Glutamatergic neuron (in vitro differentiated cells): ENCODE results near the gene SAMD3. TPM values are rescaled to one million over a fixed set of nuclear protein-coding genes. Genes with fewer than 3 reads are reported as not detected.
"Not testable (repeated sequence)": the region's sequence is repeated elsewhere in the genome, so short reads cannot be mapped to it uniquely, and the experiment has no call there.

Source experiments
- DNase-seq: peaks from one replicate; pipeline ENCODE4 v3.0.0; 2022
- H3K27ac Mint-ChIP-seq: one replicate; pipeline ENCODE4 v1.8.0; 2020; ENCODE audit warnings: mild to moderate bottlenecking, mixed read lengths, inconsistent platforms; ENCODE audit not compliant: unreplicated experiment
- H3K27me3 Mint-ChIP-seq: one replicate; pipeline ENCODE4 v1.8.0; 2020; ENCODE audit warnings: mild to moderate bottlenecking, moderate library complexity, mixed read lengths, inconsistent platforms; ENCODE audit not compliant: unreplicated experiment
- H3K36me3 Mint-ChIP-seq: one replicate; pipeline ENCODE4 v1.8.0; 2020; ENCODE audit warnings: mild to moderate bottlenecking, mixed read lengths, inconsistent platforms; ENCODE audit not compliant: unreplicated experiment
- H3K4me1 Mint-ChIP-seq: one replicate; pipeline ENCODE4 v1.8.0; 2020; ENCODE audit warnings: mild to moderate bottlenecking, low read depth, mixed read lengths, inconsistent platforms; ENCODE audit not compliant: unreplicated experiment
- H3K4me3 Mint-ChIP-seq: one replicate; pipeline ENCODE4 v1.8.0; 2020; ENCODE audit warnings: mild to moderate bottlenecking, mixed read lengths, inconsistent platforms; ENCODE audit not compliant: unreplicated experiment
- H3K9me3 Mint-ChIP-seq: one replicate; pipeline ENCODE4 v1.8.0; 2020; ENCODE audit warnings: mild to moderate bottlenecking, moderate library complexity, mixed read lengths, inconsistent platforms; ENCODE audit not compliant: unreplicated experiment
- total RNA-seq: library from RNA; stranded (reverse); fragmentation: NEBNext Ultra II Directional; extraction: Animal tissue kit (Norgen Biotek cat#: 25700); gene quantifications from one replicate; pipeline ENCODE4 v1.2.1, GENCODE V29; 2021; ENCODE audit not compliant: unreplicated experiment
- TF ChIP-seq, protein P1 (sequence below): fragments of 200-600 bp; sonication (generic); IDR thresholded peaks from one replicate; pipeline ENCODE4 v1.5.0; 2021; ENCODE audit not compliant: partially characterized antibody, unreplicated experiment

Gene SAMD3
- total RNA-seq, 1 donor from 2014 or later, result 1.6 TPM

DNA sequence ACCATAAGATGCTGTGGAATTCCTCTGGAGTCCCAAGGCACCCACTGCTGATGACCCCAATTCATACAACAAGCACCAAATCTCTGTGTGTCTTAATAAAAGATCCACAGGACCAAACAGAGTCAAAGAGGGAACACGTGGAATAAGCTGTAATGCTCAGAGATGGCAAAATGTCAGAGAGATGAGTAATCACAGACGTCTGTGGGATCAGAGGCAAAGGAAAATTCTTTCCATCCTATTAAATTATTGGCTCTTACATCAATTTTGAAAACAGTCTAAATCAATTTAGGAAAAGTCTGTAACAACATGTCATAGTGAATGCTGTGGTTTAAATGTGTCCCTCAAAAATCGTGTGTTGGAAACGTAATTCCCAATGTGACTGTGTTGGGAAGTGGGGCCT, 17.5 kb upstream of the SAMD3 start:
- DNase-seq, result no peak
- H3K4me3 Mint-ChIP-seq, result no peak overlapping the region
- H3K36me3 Mint-ChIP-seq, result no peaks in the 10 kb centered on the region
- no peaks in the 10 kb centered on the region for H3K4me1 Mint-ChIP-seq
- H3K9me3 Mint-ChIP-seq, result no peaks in the 10 kb centered on the region
- H3K27me3 Mint-ChIP-seq, result no peaks in the 10 kb centered on the region
- no peak overlapping the region for H3K27ac Mint-ChIP-seq
- TF ChIP-seq, protein P1, sequence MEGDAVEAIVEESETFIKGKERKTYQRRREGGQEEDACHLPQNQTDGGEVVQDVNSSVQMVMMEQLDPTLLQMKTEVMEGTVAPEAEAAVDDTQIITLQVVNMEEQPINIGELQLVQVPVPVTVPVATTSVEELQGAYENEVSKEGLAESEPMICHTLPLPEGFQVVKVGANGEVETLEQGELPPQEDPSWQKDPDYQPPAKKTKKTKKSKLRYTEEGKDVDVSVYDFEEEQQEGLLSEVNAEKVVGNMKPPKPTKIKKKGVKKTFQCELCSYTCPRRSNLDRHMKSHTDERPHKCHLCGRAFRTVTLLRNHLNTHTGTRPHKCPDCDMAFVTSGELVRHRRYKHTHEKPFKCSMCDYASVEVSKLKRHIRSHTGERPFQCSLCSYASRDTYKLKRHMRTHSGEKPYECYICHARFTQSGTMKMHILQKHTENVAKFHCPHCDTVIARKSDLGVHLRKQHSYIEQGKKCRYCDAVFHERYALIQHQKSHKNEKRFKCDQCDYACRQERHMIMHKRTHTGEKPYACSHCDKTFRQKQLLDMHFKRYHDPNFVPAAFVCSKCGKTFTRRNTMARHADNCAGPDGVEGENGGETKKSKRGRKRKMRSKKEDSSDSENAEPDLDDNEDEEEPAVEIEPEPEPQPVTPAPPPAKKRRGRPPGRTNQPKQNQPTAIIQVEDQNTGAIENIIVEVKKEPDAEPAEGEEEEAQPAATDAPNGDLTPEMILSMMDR, result no peak

DNA sequence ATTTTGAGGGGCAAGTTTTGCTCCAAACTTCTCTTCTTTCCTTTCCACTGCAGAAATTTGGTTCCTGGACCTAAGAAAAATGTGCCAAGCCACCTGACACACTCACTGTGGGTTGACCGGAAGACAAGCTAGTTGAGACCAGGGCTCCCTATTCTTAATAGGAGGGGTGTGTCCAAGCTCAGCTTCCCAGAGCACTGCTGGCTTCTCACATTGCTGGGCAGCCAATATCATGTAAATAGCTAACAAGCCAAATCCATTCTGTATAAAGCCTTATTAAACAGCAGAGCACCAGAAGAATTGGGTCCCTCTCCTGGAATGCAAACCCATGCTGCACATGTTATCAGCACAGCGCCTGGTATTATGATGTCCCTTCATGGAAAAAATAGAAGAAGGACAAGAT, 17.0 kb upstream of the SAMD3 start:
- Mint-ChIP-seq H3K27ac (no peak overlapping the region), H3K9me3 (no peaks in the 10 kb centered on the region)

DNA sequence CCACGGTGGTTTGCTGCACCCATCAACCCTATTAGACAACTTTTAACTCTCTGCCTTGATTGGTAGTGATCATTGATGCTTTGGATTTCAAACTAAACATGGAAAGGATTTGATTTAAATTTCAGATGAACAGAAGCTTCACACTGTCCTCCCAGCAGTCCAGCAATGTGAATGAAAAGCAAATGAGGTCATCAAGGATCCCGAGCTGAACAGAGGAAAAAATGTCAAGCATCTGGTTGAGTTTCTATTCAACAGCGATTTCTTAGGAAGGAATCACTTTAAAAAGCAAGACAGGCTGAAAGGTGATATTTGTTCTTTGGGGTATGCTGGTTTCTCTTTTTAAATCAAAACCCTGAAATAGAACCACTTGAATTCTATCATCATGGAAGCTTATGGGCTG, 10.6 kb upstream of the SAMD3 start:
- H3K9me3 Mint-ChIP-seq, result no peaks in the 10 kb centered on the region
- no peaks in the 10 kb centered on the region for H3K27me3 Mint-ChIP-seq
- no peak overlapping the region for H3K4me3 Mint-ChIP-seq
- TF ChIP-seq, protein P1, result no peak
- H3K36me3 Mint-ChIP-seq, result no peaks in the 10 kb centered on the region
- H3K4me1 Mint-ChIP-seq, result no peaks in the 10 kb centered on the region
- DNase-seq, result no peak
- no peak overlapping the region for H3K27ac Mint-ChIP-seq

More for the DNA sequence above, 17.0 kb upstream of the SAMD3 start:
- Mint-ChIP-seq H3K36me3 (no peaks in the 10 kb centered on the region), H3K27me3 (no peaks in the 10 kb centered on the region), H3K4me3 (no peak overlapping the region), H3K4me1 (no peaks in the 10 kb centered on the region)
- no peak for DNase-seq
- TF ChIP-seq, protein P1, result no peak

DNA sequence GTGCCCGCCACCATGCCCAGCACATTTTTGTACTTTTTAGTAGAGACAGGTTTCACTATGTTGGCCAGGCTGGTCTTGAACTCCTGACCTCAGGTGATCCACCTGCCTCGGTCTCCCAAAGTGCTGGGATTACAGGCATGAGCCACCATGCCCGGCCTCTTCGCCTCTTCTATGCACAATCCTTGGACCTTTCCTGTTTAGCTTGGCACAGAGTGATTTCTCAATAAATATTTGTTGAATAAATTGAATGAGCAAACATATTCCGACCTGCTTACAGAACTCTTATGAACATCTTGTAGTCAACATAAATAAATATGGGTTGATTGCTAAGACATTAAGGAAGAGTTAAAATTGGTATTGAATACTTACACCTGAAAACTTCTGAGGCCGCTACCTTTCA, 7.8 kb upstream of the SAMD3 start:
- H3K4me1 Mint-ChIP-seq, H3K27me3 Mint-ChIP-seq, H3K36me3 Mint-ChIP-seq, H3K27ac Mint-ChIP-seq, H3K9me3 Mint-ChIP-seq, DNase-seq, H3K4me3 Mint-ChIP-seq: not testable (repeated sequence)

DNA sequence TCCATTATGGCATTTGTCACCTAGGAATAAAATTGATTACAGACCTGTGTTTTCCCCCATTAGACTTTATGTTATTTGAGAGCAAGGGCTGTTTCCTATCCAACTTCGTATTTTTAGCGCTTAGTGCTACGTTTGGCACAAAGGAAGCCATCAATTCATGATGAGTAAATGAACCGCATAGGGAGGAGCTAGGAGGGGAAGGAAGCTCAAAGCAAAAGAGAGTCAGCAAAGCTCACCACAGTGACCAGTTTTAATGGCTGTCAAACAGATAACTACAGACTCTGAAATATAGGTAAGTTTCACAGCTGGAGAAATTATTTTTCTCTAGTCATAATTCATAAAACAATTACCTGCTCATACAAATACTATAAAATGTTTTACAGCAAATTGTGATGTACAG, 6.9 kb upstream of the SAMD3 start:
- no peak for DNase-seq
- TF ChIP-seq, protein P1, result no peak
- Mint-ChIP-seq H3K4me1 (no peaks in the 10 kb centered on the region), H3K36me3 (peaks cover 5% of the 10 kb centered on the region), H3K27me3 (peaks cover 2% of the 10 kb centered on the region), H3K4me3 (no peak overlapping the region), H3K27ac (no peak overlapping the region), H3K9me3 (no peaks in the 10 kb centered on the region)

DNA sequence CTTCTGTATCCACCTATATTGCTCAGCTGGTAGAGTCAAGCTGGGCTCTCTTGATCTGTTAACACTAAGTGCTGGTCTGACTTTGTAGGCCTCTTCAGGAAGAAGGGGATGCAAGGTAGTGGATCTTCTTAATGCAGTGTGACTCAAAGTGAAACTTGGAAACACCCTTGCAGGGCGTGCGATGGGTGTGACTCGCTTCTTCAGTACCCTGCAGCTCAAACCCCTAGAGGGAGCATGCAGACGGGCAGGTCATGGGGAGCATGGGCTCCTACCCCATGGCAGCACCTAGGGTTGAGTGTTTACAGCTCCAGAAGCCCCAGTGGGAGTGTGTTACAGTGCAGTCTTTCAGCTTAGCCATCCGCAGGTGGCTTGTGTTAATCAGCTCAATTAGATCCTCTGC, 757 bp upstream of the SAMD3 start:
- Mint-ChIP-seq H3K4me1 (no peaks in the 10 kb centered on the region), H3K27ac (no peak overlapping the region), H3K4me3 (no peak overlapping the region), H3K36me3 (peaks cover 5% of the 10 kb centered on the region), H3K9me3 (no peaks in the 10 kb centered on the region), H3K27me3 (peaks cover 2% of the 10 kb centered on the region)
- DNase-seq, result no peak
- TF ChIP-seq, protein P1, result no peak
